HG02571 (cell line): ENCODE measurements around the gene IRAK1BP1.
"Not testable (repeated sequence)": the region's sequence is repeated elsewhere in the genome, so short reads cannot be mapped to it uniquely, and the experiment has no call there.

Experiments
- ATAC-seq: cut with Tn5 transposase; IDR thresholded peaks from one replicate; pipeline ENCODE4 v1.9.1; 2021; ENCODE audit warnings: mild to moderate bottlenecking, moderate library complexity; ENCODE audit not compliant: unreplicated experiment

Gene IRAK1BP1

GRCh38 chr6:78867370-78868040, at the start of gene IRAK1BP1:
Gene IRAK1BP1 (plus strand): TSS chr6:78867551. CDS start chr6:78867577, 26 bp downstream.
- peak; percentile 99 for ATAC-seq

- no peak for ATAC-seq
Observed at GRCh38 chr6:78824045-78824444, 43.3 kb upstream of the IRAK1BP1 start.

GRCh38 chr6:78829407-78829806, 37.9 kb upstream of the IRAK1BP1 start:
- ATAC-seq = no peak

GRCh38 chr6:78830805-78831204, 36.5 kb upstream of the IRAK1BP1 start:
- no peak for ATAC-seq

GRCh38 chr6:78831492-78831891, 35.9 kb upstream of the IRAK1BP1 start:
- ATAC-seq = no peak

GRCh38 chr6:78832091-78832808, 35.1 kb upstream of the IRAK1BP1 start:
- ATAC-seq = no peak

GRCh38 chr6:78835817-78836216, 31.5 kb upstream of the IRAK1BP1 start:
- ATAC-seq = no peak

GRCh38 chr6:78836598-78836997, 30.8 kb upstream of the IRAK1BP1 start:
- no peak for ATAC-seq

- no peak for ATAC-seq
Observed at GRCh38 chr6:78841111-78841510, 26.2 kb upstream of the IRAK1BP1 start.

- ATAC-seq = no peak
Observed at GRCh38 chr6:78842953-78843352, 24.4 kb upstream of the IRAK1BP1 start.

- no peak for ATAC-seq
Observed at GRCh38 chr6:78844899-78845298, 22.5 kb upstream of the IRAK1BP1 start.

GRCh38 chr6:78845567-78845966, 21.8 kb upstream of the IRAK1BP1 start:
- ATAC-seq = no peak

GRCh38 chr6:78850621-78851020, 16.7 kb upstream of the IRAK1BP1 start:
- no peak for ATAC-seq

- no peak for ATAC-seq
Observed at GRCh38 chr6:78851156-78851555, 16.2 kb upstream of the IRAK1BP1 start.

- no peak for ATAC-seq
Observed at GRCh38 chr6:78854546-78854945, 12.8 kb upstream of the IRAK1BP1 start.

GRCh38 chr6:78858339-78858938, 8.9 kb upstream of the IRAK1BP1 start:
- ATAC-seq = not testable (repeated sequence)

GRCh38 chr6:78861509-78861908, 5.8 kb upstream of the IRAK1BP1 start:
- ATAC-seq = no peak

GRCh38 chr6:78863576-78863975, 3.8 kb upstream of the IRAK1BP1 start:
- no peak for ATAC-seq

- no peak for ATAC-seq
Observed at GRCh38 chr6:78864957-78865356, 2.4 kb upstream of the IRAK1BP1 start.

GRCh38 chr6:78867020-78867369, 356 bp upstream of the IRAK1BP1 start:
- ATAC-seq = peak; percentile 31

GRCh38 chr6:78868116-78868515, 765 bp downstream of the IRAK1BP1 start:
- ATAC-seq = no peak

- ATAC-seq = no peak
Observed at GRCh38 chr6:78875505-78875904, 8.2 kb downstream of the IRAK1BP1 start.
